HepG2 (cell line): Measurements from ENCODE around the gene RBL1. TPM values are rescaled to one million over a fixed set of nuclear protein-coding genes. Genes with fewer than 3 reads are reported as not detected.
A peak's percentile ranks its signal among the peaks of the same experiment; 100 is the strongest.

Experiments
- ATAC-seq: fragments of 200-7000 bp; cut with Tn5 transposase; 3 replicates; pipeline ENCODE4 v1.9.1; 2020; ENCODE audit warnings: mild to moderate bottlenecking, moderate library complexity
- BruUV-seq: library from RNA; stranded (reverse); fragments of 400-500 nt; replicated peaks from 2 replicates; lab custom pipeline; 2021; lab: Mats Ljungman, UMichigan
- CTCF ChIA-PET: fragments of 300-600 bp; formaldehyde crosslinking; extraction: SDS; loops from one replicate; lab custom pipeline; 2021; ENCODE audit warnings: low total read pairs, inconsistent platforms, low intra/inter-chr PET ratio; lab: Yijun Ruan, JAX
- POLR2A ChIA-PET: fragments of 350-600 bp; sonication (Branson Sonifier 250); formaldehyde crosslinking; loops from one replicate; lab custom pipeline; 2020; ENCODE audit warnings: antibody characterized with exemption, inconsistent platforms; lab: Yijun Ruan, JAX
- DNase-seq: peaks from one replicate; pipeline ENCODE4 v3.0.0-alpha.2; 2015; ENCODE audit warnings: low spot score
- FAIRE-seq: peaks from 3 replicates; lab custom pipeline; 2011; peaks lifted over from hg19 to GRCh38; lab: Jason Lieb, UNC
- H2AFZ ChIP-seq: one replicate; pipeline ENCODE4 v1.6.1; 2011; ENCODE audit warnings: low read length, inconsistent platforms
- H3K27ac ChIP-seq: fragments of 300-600 bp; 3 replicates; pipeline ENCODE4 v1.8.0; 2011; ENCODE audit warnings: mixed run types, mild to moderate bottlenecking, mixed read lengths, low read length, inconsistent platforms; ENCODE audit not compliant: insufficient read depth; ENCODE audit errors: extremely low read length
- H3K27me3 ChIP-seq, 2 experiments: fragments of 200-600 bp in 1 of 2; 2 replicates in 1 of 2; 3 replicates in 1 of 2; pipeline versions ENCODE4 v1.6.0 to v1.8.0; 2011; ENCODE audit warnings: low read length in 2 of 2, mild to moderate bottlenecking in 2 of 2, moderate library complexity in 2 of 2, inconsistent platforms in 1 of 2; ENCODE audit not compliant: insufficient read depth in 2 of 2, control insufficient read depth in 1 of 2
- H3K36me3 ChIP-seq, 2 experiments: fragments of 200-600 bp in 1 of 2; replicated peaks in 1 of 2; 2 replicates in 1 of 2; 3 replicates in 1 of 2; pipeline versions ENCODE4 v1.5.1 to v1.8.0; 2011; ENCODE audit warnings: low read length in 2 of 2, inconsistent platforms in 1 of 2; ENCODE audit not compliant: insufficient read depth in 2 of 2, control insufficient read depth in 1 of 2
- H3K4me1 ChIP-seq: 2 replicates; pipeline ENCODE4 v1.5.1; 2012; ENCODE audit warnings: low read length, inconsistent platforms; ENCODE audit not compliant: insufficient read depth
- H3K4me2 ChIP-seq: 2 replicates; pipeline ENCODE4 v1.6.0; 2011; ENCODE audit warnings: low read depth, low read length, inconsistent platforms
- H3K4me3 ChIP-seq, 3 experiments: fragments of 200-600 bp in 1 of 3; sonication (generic), shearing (Covaris generic) in 1 of 3; replicated peaks in 1 of 3; 2 replicates each; pipeline ENCODE4 v1.5.1; 2011 to 2016; ENCODE audit warnings: low read length in 3 of 3, inconsistent platforms in 2 of 3, low read depth in 2 of 3, mild to moderate bottlenecking in 2 of 3, control low read depth in 1 of 3, mixed read lengths in 1 of 3; ENCODE audit not compliant: insufficient read depth in 1 of 3
- H3K79me2 ChIP-seq: one replicate; pipeline ENCODE4 v1.6.1; 2011; ENCODE audit warnings: low read length, inconsistent platforms; ENCODE audit not compliant: insufficient read depth
- H3K9ac ChIP-seq: 2 replicates; pipeline ENCODE4 v1.6.0; 2011; ENCODE audit warnings: mild to moderate bottlenecking, low read depth, low read length, inconsistent platforms; ENCODE audit not compliant: insufficient read depth
- H3K9me3 ChIP-seq: 2 replicates; pipeline ENCODE4 v1.5.1; 2012; ENCODE audit warnings: mild to moderate bottlenecking, low read length
- H4K20me1 ChIP-seq: 2 replicates; pipeline ENCODE4 v1.6.0; 2011; ENCODE audit warnings: inconsistent platforms, mild to moderate bottlenecking, low read length, moderate library complexity; ENCODE audit not compliant: insufficient read depth
- CEBPB ChIP-seq: IDR thresholded peaks from 2 replicates; pipeline ENCODE4 v1.6.1; 2011; ENCODE audit warnings: low read depth, low read length, improper control_type of control experiment, borderline replicate concordance
- MAFF ChIP-seq: IDR thresholded peaks from 2 replicates; pipeline ENCODE4 v1.6.1; 2011; ENCODE audit warnings: low read depth, low read length, improper control_type of control experiment
- MAFK ChIP-seq, 2 experiments: IDR thresholded peaks in 1 of 2; conservative IDR thresholded peaks in 1 of 2; 2 replicates each; pipeline ENCODE4 v1.6.1; 2011; ENCODE audit warnings: improper control_type of control experiment in 2 of 2, low read length in 2 of 2
- TMF1 ChIP-seq: sonication (generic); formaldehyde crosslinking; IDR thresholded peaks from 2 replicates; pipeline ENCODE4 v1.8.1; 2022; ENCODE audit warnings: low read depth, missing genetic modification reagents
- ZC3H13 ChIP-seq: sonication (generic); formaldehyde crosslinking; IDR thresholded peaks from 2 replicates; pipeline ENCODE4 v1.8.1; 2023; ENCODE audit warnings: mild to moderate bottlenecking, missing genetic modification reagents, moderate library complexity
- ZNF207 ChIP-seq: fragments of 450-650 bp; IDR thresholded peaks from 2 replicates; pipeline ENCODE4 v1.6.1; 2016; ENCODE audit warnings: antibody characterized with exemption, borderline replicate concordance
- whole genome bisulfite sequencing: methylation state at CpG from one replicate; pipeline ENCODE4 v1.1.6; 2017; ENCODE audit warnings: low lambda C conversion rate; 5-methylcytosine and 5-hydroxymethylcytosine counted together
- in situ Hi-C: cut with HindIII; loops from 2 replicates; pipeline ENCODE4 v1.10.0; 2017; ENCODE audit warnings: low pct_unique_long_range_greater_than_20kb; ENCODE audit not compliant: extremely low pct_ligation_motif_present
- intact Hi-C: fragments of 100-400 bp; cut with micrococcal nuclease; formaldehyde crosslinking; loops from one replicate; pipeline ENCODE4 v1.10.0; 2022; ENCODE audit not compliant: unreplicated experiment
- polyA plus RNA-seq, 8 experiments: library from polyadenylated mRNA; depleted of rRNA in 3 of 8; stranded (reverse) in 7 of 8; unstranded in 1 of 8; fragments of >200 nt; fragmentation: Illumina TruSeq in 4 of 8; extraction: Trizol in 4 of 8; gene quantifications; 2 replicates each; pipeline versions ENCODE4 v1.2.1 to v1.2.3, GENCODE V29; 2011 to 2016; ENCODE audit warnings: low read depth in 4 of 8, missing spikeins in 1 of 8, mixed read lengths in 1 of 8; ENCODE audit not compliant: insufficient read depth in 1 of 8
- total RNA-seq, 5 experiments: library from RNA; depleted of rRNA; stranded (reverse); fragments of >200 nt; fragmentation: Illumina TruSeq; extraction: Trizol; gene quantifications; 2 replicates each; pipeline ENCODE4 v1.2.3, GENCODE V29; 2016; ENCODE audit warnings: low read depth in 1 of 5
- TF ChIP-seq, protein P1 (sequence below): IDR thresholded peaks from 2 replicates; pipeline ENCODE4 v1.6.1; 2016; ENCODE audit warnings: missing compliant biosample characterization, missing genetic modification reagents, borderline replicate concordance

RBL1 gene
- total and polyA plus RNA-seq, 2 of the 13 experiments (the other 11 are each of a cell fraction or from before 2014, with no cell fraction given), result 6.0 to 27.5 TPM

GRCh38 chr20:37142708-37143107 is 46.9 kb upstream of the RBL1 start (continued):
- TF ChIP-seq, protein P1, sequence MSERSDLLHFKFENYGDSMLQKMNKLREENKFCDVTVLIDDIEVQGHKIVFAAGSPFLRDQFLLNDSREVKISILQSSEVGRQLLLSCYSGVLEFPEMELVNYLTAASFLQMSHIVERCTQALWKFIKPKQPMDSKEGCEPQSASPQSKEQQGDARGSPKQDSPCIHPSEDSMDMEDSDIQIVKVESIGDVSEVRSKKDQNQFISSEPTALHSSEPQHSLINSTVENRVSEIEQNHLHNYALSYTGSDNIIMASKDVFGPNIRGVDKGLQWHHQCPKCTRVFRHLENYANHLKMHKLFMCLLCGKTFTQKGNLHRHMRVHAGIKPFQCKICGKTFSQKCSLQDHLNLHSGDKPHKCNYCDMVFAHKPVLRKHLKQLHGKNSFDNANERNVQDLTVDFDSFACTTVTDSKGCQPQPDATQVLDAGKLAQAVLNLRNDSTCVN (CRISPR knock-in tag), result no peak
- no peak for TF ChIP-seq TMF1 (CRISPR knock-in tag)

DNA sequence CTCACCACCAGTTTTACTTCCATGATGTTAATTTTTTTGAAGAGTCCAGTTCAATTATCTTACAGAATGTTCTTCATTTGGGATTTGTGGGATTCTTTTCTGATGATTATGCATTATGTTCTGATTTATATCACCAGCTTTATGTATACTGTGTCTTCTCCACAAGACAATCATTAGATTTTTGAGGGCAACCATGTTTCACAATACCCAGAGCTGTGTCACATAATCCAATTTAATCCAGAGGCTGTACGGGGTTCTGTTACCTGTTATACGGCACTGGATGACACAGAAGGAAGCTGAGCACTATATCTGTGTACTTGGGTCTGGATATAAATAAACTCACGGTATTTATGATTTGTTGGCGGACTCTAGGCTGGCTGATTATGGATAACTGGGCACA is 41.8 kb upstream of the RBL1 start:
- H3K36me3 ChIP-seq, result no peaks in the 10 kb centered on the region
- 95% methylated on average over 4 of the region's 4 CpGs for WGBS
- no peaks in the 10 kb centered on the region for H3K4me1 ChIP-seq
- H3K4me3 ChIP-seq, result no peak overlapping the region
- H3K27me3 ChIP-seq, result no peaks in the 10 kb centered on the region
- TF ChIP-seq CEBPB (peak; percentile 31; the same call in 1 of the 2 replicates), MAFK (conservative IDR thresholded peaks at IDR 0.05 in 1 of 2, IDR thresholded peaks at IDR 0.05 in 1 of 2; ENCODE audit: low read length in 2 of 2) (peak; percentile 14 to 57; a peak in 2 of 4 replicates), MAFF (peak; percentile 44), ZNF207 (no peak), ZC3H13 (CRISPR knock-in tag) (no peak)
- no peak for DNase-seq
- CTCF ChIA-PET, result no interaction called here
- no peaks in the 10 kb centered on the region for H4K20me1 ChIP-seq
- no TSS peak for BruUV-seq
- no peak overlapping the region for H3K27ac ChIP-seq
- H3K9ac ChIP-seq, result no peak overlapping the region
- ATAC-seq, result no peak
- POLR2A ChIA-PET, result interaction anchor here (0.6 kb wide), 1 partner anchor 34 kb away, joined by 3 read pairs; no protein-coding TSS in a partner anchor
- H3K79me2 ChIP-seq, result no peaks in the 10 kb centered on the region
- intact Hi-C loops, result no loop called here
- FAIRE-seq, result no peak
- H3K9me3 ChIP-seq, result no peaks in the 10 kb centered on the region
- H2AFZ ChIP-seq, result no peak overlapping the region
- no peak overlapping the region for H3K4me2 ChIP-seq
- in situ Hi-C loops, result no loop called here
